PC-3 (cell line): Measurements from ENCODE around the gene TP53INP2. TPM values are rescaled to one million over a fixed set of nuclear protein-coding genes. Genes with fewer than 3 reads are reported as not detected.

Experiments used
- ATAC-seq: fragments of 200-7000 bp; cut with Tn5 transposase; 2 replicates; pipeline ENCODE4 v1.9.1; 2020; ENCODE audit warnings: mild to moderate bottlenecking, moderate library complexity
- BruUV-seq: library from RNA; stranded (reverse); fragments of 400-500 nt; replicated peaks from 2 replicates; lab custom pipeline; 2021; lab: Mats Ljungman, UMichigan
- CTCF ChIA-PET: fragments of 300-600 bp; sonication (Branson Sonifier 250); formaldehyde crosslinking; loops from one replicate; lab custom pipeline; 2022; ENCODE audit warnings: antibody characterized with exemption; lab: Charles Lee
- POLR2A ChIA-PET: fragments of 300-600 bp; sonication (Branson Sonifier 250); formaldehyde crosslinking; loops from one replicate; lab custom pipeline; 2022; ENCODE audit warnings: antibody characterized with exemption; ENCODE audit not compliant: unreplicated experiment; lab: Charles Lee
- DNase-seq: peaks from one replicate; pipeline ENCODE4 v3.0.0-alpha.2; 2015
- H2AFZ ChIP-seq: fragments of 300-600 bp; sonication (generic); 2 replicates; pipeline ENCODE4 v1.6.0; 2016; ENCODE audit warnings: antibody characterized with exemption, low read length
- H3F3A ChIP-seq: fragments of 300-600 bp; sonication (generic); one replicate; pipeline ENCODE4 v1.6.0; 2017; ENCODE audit warnings: antibody characterized with exemption, low read length, control low read depth, mild to moderate bottlenecking; ENCODE audit not compliant: unreplicated experiment
- H3K27ac ChIP-seq: fragments of 300-600 bp; sonication (generic); 2 replicates; pipeline ENCODE4 v1.5.1; 2016; ENCODE audit warnings: mild to moderate bottlenecking, low read length
- H3K27me3 ChIP-seq: fragments of 300-600 bp; sonication (generic); 2 replicates; pipeline ENCODE4 v1.6.1; 2016; ENCODE audit warnings: low read length, mixed read lengths
- H3K36me3 ChIP-seq: fragments of 300-600 bp; sonication (generic); 2 replicates; pipeline ENCODE4 v1.6.1; 2016; ENCODE audit warnings: low read depth, mixed run types, low read length, mixed read lengths
- H3K4me1 ChIP-seq: fragments of 300-600 bp; sonication (generic); 2 replicates; pipeline ENCODE4 v1.5.1; 2016; ENCODE audit warnings: low read length; ENCODE audit not compliant: insufficient read depth
- H3K4me2 ChIP-seq: fragments of 300-600 bp; sonication (generic); 2 replicates; pipeline ENCODE4 v1.6.0; 2016; ENCODE audit warnings: low read length
- H3K4me3 ChIP-seq: fragments of 300-600 bp; sonication (generic); 2 replicates; pipeline ENCODE4 v1.5.1; 2016; ENCODE audit warnings: mild to moderate bottlenecking, low read length, mixed read lengths
- H3K79me2 ChIP-seq: fragments of 300-600 bp; sonication (generic); 2 replicates; pipeline ENCODE4 v1.6.1; 2017; ENCODE audit warnings: low read length, mixed read lengths
- H3K9ac ChIP-seq: fragments of 300-600 bp; sonication (generic); 2 replicates; pipeline ENCODE4 v1.6.0; 2016; ENCODE audit warnings: mild to moderate bottlenecking, low read length
- H3K9me2 ChIP-seq: fragments of 300-600 bp; sonication (generic); replicated peaks from 2 replicates; pipeline ENCODE4 v1.6.1; 2016; ENCODE audit warnings: mixed run types, low read length, mixed read lengths
- H3K9me3 ChIP-seq: fragments of 300-600 bp; sonication (generic); 2 replicates; pipeline ENCODE4 v1.6.1; 2016; ENCODE audit warnings: low read length, mixed read lengths
- H4K20me1 ChIP-seq: fragments of 300-600 bp; sonication (generic); 2 replicates; pipeline ENCODE4 v1.6.1; 2016; ENCODE audit warnings: low read length, mixed read lengths
- EZH2 ChIP-seq: fragments of 300-600 bp; sonication (generic); IDR thresholded peaks from one replicate; pipeline ENCODE4 v1.6.1; 2017; ENCODE audit warnings: antibody characterized with exemption, mild to moderate bottlenecking, low read length; ENCODE audit not compliant: unreplicated experiment
- EZH2phosphoT487 ChIP-seq: fragments of 300-600 bp; sonication (generic); IDR thresholded peaks from 2 replicates; pipeline ENCODE4 v1.6.1; 2018; ENCODE audit warnings: mild to moderate bottlenecking, antibody characterized with exemption, low read length, borderline replicate concordance
- intact Hi-C: fragments of 100-400 bp; cut with micrococcal nuclease; formaldehyde crosslinking; loops from 2 replicates; pipeline ENCODE4 v1.9.0; 2023
- total RNA-seq: library from RNA; depleted of rRNA; stranded (reverse); fragments of >200 nt; gene quantifications from 2 replicates; pipeline ENCODE4 v1.2.3, GENCODE V29; 2014
- TF ChIP-seq, protein P1 (sequence below): fragments of 300-600 bp; sonication (generic); conservative IDR thresholded peaks from 2 replicates; pipeline ENCODE4 v1.5.1; 2017; ENCODE audit warnings: antibody characterized with exemption, low read depth, mild to moderate bottlenecking, low read length

Gene TP53INP2
- total RNA-seq, 1 experiment from 2014 or later: 2.1 TPM

GRCh38 chr20:34709044-34709830 lies 5.1 kb downstream of the TP53INP2 start:
- DNase-seq: peak; percentile 64
- intact Hi-C loops: loop anchor here (1.0 to 2.0 kb wide), 2 partner anchors 32 to 130 kb away; partner anchors contain the start of gene PIGU
- H3K79me2 ChIP-seq: no peaks in the 10 kb centered on the region
- BruUV-seq: no TSS peak
- no peaks in the 10 kb centered on the region for H3F3A ChIP-seq
- POLR2A ChIA-PET: interaction anchor here (0.7 kb wide), 1 partner anchor 194 kb away, joined by 3 read pairs; no protein-coding TSS in a partner anchor
- TF ChIP-seq, protein P1, sequence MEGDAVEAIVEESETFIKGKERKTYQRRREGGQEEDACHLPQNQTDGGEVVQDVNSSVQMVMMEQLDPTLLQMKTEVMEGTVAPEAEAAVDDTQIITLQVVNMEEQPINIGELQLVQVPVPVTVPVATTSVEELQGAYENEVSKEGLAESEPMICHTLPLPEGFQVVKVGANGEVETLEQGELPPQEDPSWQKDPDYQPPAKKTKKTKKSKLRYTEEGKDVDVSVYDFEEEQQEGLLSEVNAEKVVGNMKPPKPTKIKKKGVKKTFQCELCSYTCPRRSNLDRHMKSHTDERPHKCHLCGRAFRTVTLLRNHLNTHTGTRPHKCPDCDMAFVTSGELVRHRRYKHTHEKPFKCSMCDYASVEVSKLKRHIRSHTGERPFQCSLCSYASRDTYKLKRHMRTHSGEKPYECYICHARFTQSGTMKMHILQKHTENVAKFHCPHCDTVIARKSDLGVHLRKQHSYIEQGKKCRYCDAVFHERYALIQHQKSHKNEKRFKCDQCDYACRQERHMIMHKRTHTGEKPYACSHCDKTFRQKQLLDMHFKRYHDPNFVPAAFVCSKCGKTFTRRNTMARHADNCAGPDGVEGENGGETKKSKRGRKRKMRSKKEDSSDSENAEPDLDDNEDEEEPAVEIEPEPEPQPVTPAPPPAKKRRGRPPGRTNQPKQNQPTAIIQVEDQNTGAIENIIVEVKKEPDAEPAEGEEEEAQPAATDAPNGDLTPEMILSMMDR: no peak
- peak; percentile 55; the same call in 1 of the 2 replicates for TF ChIP-seq EZH2phosphoT487
- H4K20me1 ChIP-seq: no peaks in the 10 kb centered on the region; the same call in 1 of the 2 replicates
- peak overlapping the region; percentile 20; the same call in 1 of the 2 replicates for H3K27ac ChIP-seq
- peak overlapping the region; percentile 94 for H2AFZ ChIP-seq
- no peaks in the 10 kb centered on the region for H3K9me2 ChIP-seq
- H3K9me3 ChIP-seq: no peaks in the 10 kb centered on the region
- peaks cover 33% of the 10 kb centered on the region for H3K4me1 ChIP-seq
- peaks cover 2% of the 10 kb centered on the region; the same call in 1 of the 2 replicates for H3K36me3 ChIP-seq
- peak overlapping the region; percentile 85 for H3K4me3 ChIP-seq
- peak overlapping the region; percentile 93 for H3K4me2 ChIP-seq
- H3K9ac ChIP-seq: peak overlapping the region; percentile 60
- peak; percentile 58 for ATAC-seq
- H3K27me3 ChIP-seq: no peaks in the 10 kb centered on the region
- CTCF ChIA-PET: interaction anchor here (0.7 to 2.7 kb wide), 3 partner anchors 61 to 171 kb away, joined by 6 to 10 read pairs (median 7); no protein-coding TSS in a partner anchor

GRCh38 chr20:34709831-34710567 lies 5.9 kb downstream of the TP53INP2 start:
- no peaks in the 10 kb centered on the region for H3K27me3 ChIP-seq
- no peaks in the 10 kb centered on the region for H3K79me2 ChIP-seq
- H3K9me3 ChIP-seq: no peaks in the 10 kb centered on the region
- ChIA-PET POLR2A (no interaction called here), CTCF (interaction anchor here (2.7 kb wide), 1 partner anchor 60 kb away, joined by 10 read pairs; no protein-coding TSS in a partner anchor)
- H3K36me3 ChIP-seq: peaks cover 6% of the 10 kb centered on the region; the same call in 1 of the 2 replicates
- intact Hi-C loops: loop anchor here (1.0 to 2.0 kb wide), 2 partner anchors 33 to 131 kb away; partner anchors contain the start of gene PIGU
- no peak overlapping the region for H3K27ac ChIP-seq
- H3K4me3 ChIP-seq: peak overlapping the region; percentile 85
- H3K4me1 ChIP-seq: peaks cover 36% of the 10 kb centered on the region
- no peaks in the 10 kb centered on the region for H3F3A ChIP-seq
- no peaks in the 10 kb centered on the region; the same call in 1 of the 2 replicates for H4K20me1 ChIP-seq
- no peaks in the 10 kb centered on the region for H3K9me2 ChIP-seq
- ATAC-seq (peak; percentile 32), DNase-seq (peak; percentile 72)
- no TSS peak for BruUV-seq
- H2AFZ ChIP-seq: peak overlapping the region; percentile 94
- H3K4me2 ChIP-seq: peak overlapping the region; percentile 93
- no peak for TF ChIP-seq EZH2
- TF ChIP-seq, protein P1: peak; percentile 50
- TF ChIP-seq EZH2phosphoT487: no peak; the same call in none of the 2 replicates
- peak overlapping the region; percentile 60 for H3K9ac ChIP-seq
